GM15510 (cell line): Measurements from ENCODE around the gene HOXA3.

ENCODE experiments used
- POLR2A ChIP-seq: IDR thresholded peaks from 3 replicates; pipeline ENCODE4 v1.6.1; 2011; ENCODE audit warnings: borderline replicate concordance; ENCODE audit not compliant: insufficient read length; ENCODE audit errors: extremely low read depth

Gene HOXA3

DNA sequence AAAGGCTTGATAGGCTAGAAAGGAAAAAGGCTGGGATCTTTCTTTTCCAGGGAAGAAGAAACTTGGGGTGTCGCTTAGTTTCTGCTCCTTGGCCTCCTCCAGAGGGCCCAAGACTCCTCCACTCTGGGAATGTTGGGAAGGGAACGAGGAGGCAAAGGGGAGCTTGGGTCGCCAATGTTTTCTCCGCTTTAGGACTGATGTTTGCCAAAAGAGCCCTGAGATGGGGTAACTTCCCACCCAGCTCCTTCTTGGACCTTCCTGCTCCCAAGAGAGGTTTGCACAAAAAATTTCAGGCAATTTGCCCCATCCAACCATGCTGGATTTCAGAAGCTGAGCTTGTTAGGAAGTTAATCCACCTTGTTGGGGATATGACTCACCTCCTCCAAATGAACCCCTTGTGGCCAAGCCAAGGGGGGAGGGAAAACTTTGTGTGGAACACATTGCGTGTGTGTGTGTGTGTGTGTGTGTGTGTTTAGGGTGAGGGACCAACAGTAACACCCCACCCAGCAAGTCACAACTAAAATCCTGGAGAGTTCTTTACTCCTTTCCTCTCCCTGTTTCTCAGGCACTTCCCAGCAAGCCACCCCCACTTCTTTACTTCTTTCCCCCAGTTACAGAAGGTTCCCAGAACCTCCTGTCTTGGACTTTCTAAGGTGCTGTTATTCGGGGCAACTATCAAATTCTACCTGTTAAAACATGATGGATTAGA, 41.2 kb downstream of the HOXA3 start:
- no peak for TF ChIP-seq POLR2A

DNA sequence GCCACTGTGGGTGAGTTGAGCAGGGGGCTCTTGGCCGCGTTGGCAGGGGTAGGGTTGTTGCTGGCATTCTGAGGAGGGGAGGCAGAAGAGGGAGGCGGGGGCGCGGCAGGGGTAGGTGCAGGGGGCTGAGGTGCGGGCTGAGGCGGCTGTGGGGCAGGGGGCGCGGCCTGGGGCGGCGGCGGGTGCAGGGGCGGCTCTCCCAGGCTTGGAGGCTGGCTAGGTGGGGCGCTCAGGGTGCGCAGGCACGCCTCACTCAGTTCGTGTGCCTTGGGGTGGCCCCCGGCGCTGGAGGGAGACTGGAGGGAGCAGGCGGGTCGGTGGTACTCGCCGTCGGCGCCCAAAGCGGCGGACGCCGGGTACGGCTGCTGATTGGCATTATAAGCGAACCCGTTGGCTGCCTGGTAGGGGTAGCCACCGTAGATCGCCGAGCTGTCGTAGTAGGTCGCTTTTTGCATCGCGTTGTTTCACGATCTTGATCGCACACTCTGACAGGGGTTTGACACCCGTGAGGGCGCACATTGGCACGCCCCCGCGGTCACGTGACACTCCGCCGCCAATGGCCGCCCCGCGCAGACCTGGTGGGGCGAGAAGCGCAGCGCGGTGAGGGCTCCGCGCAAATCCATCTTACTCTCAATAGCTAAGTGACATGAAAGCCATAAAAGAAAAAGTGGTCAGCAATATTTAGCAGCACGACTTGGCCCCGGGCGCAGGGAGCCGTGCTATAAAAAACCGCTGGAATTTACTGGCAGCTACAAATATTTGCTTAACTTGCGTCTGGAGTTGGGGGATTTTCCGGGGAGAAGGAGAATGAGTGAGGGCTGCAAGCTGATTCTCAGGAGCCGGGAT, 42.0 kb downstream of the HOXA3 start:
- TF ChIP-seq POLR2A = no peak

DNA sequence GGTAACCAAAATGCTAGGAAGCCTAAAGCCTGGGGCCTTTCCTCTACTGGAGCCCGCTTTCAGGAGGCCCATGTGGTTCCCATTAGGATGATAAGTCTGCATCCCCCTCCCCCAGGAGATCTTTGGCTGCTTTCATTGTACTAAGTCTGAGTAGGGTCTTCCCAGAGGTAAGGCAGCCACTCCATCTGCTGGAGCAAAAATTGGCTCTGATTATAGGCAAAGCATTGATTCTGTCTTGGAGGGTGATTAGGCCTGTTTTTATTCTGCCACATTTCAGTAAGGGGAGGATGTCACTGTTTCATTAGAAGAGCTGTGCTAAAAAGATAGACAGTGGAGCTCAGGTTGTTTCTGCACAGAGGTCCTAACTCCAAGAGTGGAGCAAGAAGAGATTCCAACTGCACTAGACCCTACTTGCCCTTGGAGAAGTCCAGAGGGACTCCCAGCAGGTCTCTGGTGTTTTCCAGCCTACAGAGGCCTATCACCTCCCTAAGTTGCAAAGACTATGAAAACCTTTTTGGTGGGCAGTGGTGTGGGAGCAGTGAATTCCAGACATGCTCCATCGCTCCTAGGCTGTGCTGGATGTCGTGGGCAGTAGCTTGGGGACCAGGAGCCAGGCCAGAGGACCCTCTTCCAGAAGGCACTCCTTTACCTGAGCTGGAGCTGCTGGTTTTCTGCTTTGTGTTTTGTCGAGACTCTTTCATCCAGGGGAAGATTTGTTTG, 42.8 kb downstream of the HOXA3 start:
- no peak for TF ChIP-seq POLR2A

DNA sequence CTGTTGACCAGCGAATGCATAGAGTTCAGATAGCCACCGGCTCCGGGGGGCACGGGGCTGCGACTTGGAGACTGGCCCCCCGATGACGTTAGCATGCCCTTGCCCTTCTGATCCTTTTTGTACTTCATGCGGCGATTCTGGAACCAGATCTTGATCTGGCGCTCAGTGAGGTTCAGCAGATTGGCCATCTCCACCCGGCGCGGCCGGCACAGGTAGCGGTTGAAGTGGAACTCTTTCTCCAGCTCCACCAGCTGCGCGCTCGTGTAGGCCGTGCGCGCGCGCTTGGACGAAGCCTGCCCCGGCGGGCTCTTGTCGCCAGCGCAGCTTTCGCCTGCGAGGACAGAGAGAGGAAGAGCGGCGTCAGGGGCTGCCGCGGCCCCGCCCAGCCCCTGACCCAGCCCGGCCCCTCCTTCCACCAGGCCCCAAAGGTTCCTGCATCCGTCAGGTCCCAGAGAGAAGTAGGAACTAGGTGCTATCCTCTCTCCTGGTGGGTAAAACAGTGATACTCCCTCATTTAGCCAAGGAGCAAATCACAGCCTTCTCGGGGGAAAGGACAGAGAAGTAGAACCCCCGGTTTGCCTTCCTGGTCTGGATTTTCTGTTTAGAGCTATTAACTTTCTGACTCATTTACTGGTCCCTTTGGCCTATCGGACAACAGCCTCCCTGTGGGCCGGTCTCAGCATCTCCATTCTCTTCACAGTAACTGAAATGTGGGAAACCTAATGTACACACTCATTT, 43.8 kb downstream of the HOXA3 start:
- no peak for TF ChIP-seq POLR2A

DNA sequence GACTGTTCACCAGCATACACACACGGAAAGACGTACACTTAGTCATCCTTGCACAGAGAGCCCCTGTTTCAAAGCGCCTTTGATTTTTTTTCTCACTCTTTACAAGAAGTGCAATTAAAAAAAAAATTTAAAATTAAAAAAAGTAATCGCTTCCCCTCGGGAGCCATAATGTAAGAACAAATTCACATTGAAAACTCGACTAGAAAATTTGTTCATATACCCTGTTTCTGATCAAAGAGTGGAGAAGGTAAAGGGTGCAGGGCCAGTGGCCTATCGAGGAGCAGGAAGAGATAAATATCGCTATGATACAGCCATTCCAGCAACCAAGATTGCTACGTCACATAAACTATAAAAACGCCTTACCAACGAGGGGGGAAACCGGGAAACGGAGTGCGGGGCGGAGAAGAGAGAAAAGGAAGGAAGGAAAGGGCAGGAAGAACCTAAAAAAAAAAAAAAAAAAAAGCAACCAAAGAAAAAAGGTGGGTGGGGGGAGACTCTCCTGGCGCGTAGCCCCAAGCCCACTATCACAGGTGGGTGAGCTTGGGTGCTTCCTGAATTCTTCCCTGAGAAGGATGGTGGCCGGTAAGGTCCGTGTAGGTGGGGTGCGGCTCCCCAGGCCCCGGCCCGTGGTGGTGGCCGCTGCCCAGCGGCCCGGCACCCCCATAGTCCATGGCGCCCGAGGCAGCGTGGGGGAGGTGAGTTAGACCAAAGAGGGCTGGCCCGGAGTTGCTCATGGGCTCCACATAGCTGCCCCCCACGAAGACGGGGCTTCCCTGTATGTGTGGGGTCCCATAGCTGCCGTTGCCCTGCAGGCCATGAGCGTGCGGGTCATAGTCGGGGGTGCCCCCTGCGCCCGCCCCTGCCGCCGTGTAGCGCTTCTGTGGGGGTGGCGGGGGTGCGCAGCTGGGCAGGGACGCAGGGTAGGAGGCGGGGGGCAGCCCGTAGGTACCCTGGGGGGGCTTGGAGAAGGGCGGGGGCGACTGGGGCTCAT, 44.7 kb downstream of the HOXA3 start:
- TF ChIP-seq POLR2A = no peak

DNA sequence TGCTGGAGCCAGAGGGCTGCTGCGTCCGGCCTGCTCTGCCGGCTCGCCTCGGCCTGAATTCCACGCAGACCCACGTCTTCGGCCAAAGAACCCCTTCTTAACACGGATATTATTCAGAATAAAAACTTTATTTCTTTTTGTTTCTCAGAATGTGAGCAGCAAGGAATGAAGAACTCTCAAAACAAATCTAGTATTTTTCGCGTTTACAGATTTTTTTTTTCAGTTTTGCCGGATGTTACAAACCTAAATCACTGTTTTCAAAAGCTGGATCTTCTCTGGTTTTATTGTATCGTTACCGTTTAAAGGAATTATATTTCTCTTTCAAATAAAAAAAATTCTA, 45.5 kb downstream of the HOXA3 start:
- TF ChIP-seq POLR2A = no peak

DNA sequence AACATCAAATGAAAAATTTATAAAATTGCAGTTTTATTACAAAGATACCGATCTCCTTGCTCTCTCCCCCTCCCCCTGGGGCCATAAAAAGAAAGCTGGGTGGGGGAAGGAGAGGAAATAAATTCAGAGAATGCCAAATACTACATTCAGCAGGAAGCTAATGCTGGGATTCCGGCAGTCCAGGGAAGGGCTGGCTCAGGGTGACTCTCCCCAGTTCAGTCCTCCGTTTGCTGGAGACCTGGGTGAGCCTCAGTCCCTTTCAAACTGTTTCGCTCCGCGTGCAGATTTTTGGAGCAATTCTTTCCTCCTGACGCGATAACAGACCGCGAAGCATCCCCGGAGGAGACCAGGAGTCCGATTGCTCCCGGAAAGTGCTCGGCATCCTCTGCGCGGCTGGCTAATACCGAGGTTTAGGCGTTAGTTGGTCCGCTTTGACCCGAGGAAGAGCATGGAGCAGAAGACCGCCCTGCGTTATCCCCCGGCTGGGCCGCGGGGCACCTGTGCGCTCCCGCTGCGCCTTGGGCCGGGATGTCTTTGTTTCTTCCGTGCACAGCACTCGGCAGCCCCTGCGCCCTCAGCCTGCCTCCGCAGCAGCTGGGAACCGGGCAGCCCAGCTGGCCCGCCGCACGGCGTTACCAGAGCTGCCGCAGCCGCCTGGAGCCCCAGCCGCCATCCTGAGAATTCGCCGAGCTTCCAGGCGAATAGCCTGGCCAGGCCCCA, 46.0 kb downstream of the HOXA3 start:
- no peak for TF ChIP-seq POLR2A

DNA sequence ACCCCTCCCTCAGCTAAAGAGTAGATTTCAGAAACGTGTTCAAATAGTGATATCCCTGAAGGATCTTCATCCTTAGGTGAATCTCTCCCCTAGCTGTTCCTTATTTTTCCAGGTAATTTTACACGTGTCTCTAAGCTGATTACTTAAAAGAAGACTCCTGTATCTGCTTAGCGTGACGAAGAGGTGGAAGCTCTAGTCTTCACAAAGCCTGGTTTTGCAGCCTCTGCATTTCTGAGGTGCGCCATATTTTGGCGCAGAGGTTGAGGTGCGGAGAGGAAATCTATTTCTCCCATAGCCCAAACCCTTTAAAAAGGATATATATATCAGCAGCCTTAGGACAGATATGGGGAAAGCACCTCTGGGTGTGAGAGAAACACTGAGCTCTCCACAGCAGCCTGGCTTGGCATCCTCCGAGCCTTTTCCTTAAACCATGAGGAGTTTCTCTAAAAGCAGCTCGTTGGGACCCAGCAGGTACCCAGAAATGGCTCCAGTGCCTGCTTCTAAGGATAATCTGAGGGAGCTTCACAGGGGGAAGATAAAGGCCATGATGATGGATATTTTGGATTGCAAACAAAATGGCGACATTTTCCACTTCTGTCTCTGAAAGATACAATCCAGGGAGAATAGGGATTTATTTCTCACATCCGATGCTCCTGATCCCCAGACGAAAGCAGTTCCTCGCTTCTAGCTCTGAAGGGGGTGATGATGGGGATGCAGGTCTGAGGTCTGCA, 46.9 kb downstream of the HOXA3 start:
- TF ChIP-seq POLR2A = no peak

DNA sequence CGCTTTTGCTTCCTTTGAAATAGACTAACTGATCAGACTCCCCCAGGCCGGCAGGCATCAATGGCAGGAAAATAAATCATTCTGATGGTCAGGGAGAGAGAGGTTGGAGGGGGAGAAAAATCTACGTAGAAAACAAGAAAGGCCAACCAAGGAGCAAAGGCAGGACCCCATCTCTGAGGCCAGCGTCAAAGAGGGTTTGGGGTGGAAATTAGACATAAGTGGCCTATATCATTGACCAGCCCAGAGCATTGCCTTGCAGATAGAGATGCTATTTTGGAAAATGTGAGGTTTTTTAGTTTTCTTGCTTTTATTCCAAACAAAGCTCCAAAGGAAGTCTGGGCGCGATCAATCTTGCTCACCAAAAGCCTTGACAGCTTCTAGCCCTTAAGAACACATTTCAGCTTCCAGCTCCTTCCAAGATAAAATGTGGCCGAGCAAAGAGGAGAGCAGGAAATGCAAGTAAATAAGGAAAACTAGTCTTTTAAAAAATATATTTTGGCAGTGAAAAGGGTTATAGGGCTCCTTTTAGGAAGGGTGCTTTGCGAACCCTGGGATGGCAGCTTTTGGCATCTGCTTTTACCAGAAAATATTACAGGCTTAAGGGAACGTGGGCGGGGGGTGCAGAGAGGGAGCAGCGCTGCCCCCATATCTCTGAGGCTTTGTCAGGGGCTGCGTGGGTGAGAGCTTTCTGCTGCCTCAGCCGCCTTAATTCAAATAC, 47.9 kb downstream of the HOXA3 start:
- no peak for TF ChIP-seq POLR2A

DNA sequence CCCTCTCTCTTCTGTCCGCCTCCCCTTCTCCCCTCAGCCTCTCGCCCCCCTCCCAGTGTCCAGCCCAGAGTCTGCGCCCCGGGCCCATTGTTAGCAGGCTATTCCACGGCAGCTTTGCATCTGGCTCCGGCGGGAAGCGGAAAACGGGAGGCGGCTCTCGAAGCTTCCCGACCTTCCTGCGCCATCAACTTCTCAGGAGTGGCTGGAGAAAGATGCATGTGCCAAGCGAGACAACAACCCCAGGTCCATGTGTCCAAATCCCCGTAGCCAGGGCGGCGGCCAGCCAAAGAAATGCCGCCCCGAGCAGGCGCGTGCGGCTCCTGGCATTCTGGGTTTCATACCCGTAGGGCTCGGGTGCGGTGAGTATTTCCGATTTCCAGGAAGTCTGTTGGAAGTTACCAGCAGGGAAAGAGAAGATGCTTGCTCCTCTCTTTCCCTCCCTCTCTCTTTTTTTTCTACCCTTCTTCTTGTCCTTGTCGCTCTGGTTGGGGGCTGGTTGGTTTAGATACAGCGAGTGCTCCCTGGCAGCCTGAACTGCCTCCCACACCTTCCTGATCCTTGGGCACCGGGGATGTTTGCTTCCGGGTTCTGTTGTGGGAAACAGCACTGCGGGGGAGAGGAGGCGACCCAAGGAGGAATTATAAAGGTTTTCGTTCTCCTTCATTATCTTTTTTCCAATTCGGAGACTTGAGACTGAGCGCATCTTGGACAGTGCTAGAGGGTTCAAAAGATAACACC, 48.7 kb downstream of the HOXA3 start:
- TF ChIP-seq POLR2A = no peak
